GM12878 (cell line): ENCODE data around the gene SLCO3A1. TPM values are rescaled to one million over a fixed set of nuclear protein-coding genes. Genes with fewer than 3 reads are reported as not detected.

Experiments
- ATAC-seq: fragments of 200-7000 bp; cut with Tn5 transposase; 3 replicates; pipeline ENCODE4 v1.9.1; 2020; ENCODE audit warnings: mild to moderate bottlenecking, moderate library complexity
- BruUV-seq: library from RNA; stranded (reverse); fragments of 400-500 nt; replicated peaks from 2 replicates; lab custom pipeline; 2021; lab: Mats Ljungman, UMichigan
- CTCF ChIA-PET: fragments of 300-600 bp; sonication (Branson Sonifier 250); formaldehyde crosslinking; extraction: SDS; loops from one replicate; lab custom pipeline; 2021; ENCODE audit warnings: inconsistent platforms; lab: Yijun Ruan, JAX
- POLR2A ChIA-PET: fragments of 350-600 bp; formaldehyde crosslinking; extraction: SDS; loops from one replicate; lab custom pipeline; 2021; ENCODE audit warnings: inconsistent platforms; lab: Charles Lee
- RAD21 ChIA-PET: fragments of 300-600 bp; sonication (Branson Sonifier 250); formaldehyde crosslinking; loops from one replicate; lab custom pipeline; 2023; ENCODE audit warnings: antibody characterized with exemption; ENCODE audit not compliant: unreplicated experiment; lab: Charles Lee
- SMC1A ChIA-PET: fragments of 300-600 bp; sonication (Branson Sonifier 250); formaldehyde crosslinking; loops from one replicate; lab custom pipeline; 2023; ENCODE audit not compliant: unreplicated experiment, uncharacterized antibody; lab: Charles Lee
- DNase-seq: peaks from one replicate; pipeline ENCODE4 v3.0.0-alpha.2; 2011; ENCODE audit warnings: low read depth, low spot score
- FAIRE-seq: peaks from 3 replicates; lab custom pipeline; 2011; peaks lifted over from hg19 to GRCh38; lab: Jason Lieb, UNC
- H2AFZ ChIP-seq: 2 replicates; pipeline ENCODE4 v1.6.0; 2011; ENCODE audit warnings: low read depth, low read length, control low read depth; ENCODE audit not compliant: control insufficient read depth
- H3K27ac ChIP-seq: 2 replicates; pipeline ENCODE4 v1.5.1; 2011; ENCODE audit warnings: control low read depth; ENCODE audit not compliant: control insufficient read depth, insufficient read depth
- H3K27me3 ChIP-seq, 2 experiments: replicated peaks in 1 of 2; 2 replicates each; pipeline versions ENCODE4 v1.6.0 to v1.6.1; 2011; ENCODE audit warnings: low read length in 1 of 2; ENCODE audit not compliant: control insufficient read depth in 2 of 2, insufficient read depth in 2 of 2
- H3K36me3 ChIP-seq, 2 experiments: 2 replicates each; pipeline ENCODE4 v1.5.1; 2011; ENCODE audit warnings: low read length in 1 of 2; ENCODE audit not compliant: control insufficient read depth in 2 of 2, insufficient read depth in 2 of 2
- H3K4me1 ChIP-seq: 2 replicates; pipeline ENCODE4 v1.6.1; 2011; ENCODE audit warnings: mild to moderate bottlenecking, low read length, moderate library complexity, mixed read lengths; ENCODE audit not compliant: control insufficient read depth, insufficient read depth
- H3K4me2 ChIP-seq: 2 replicates; pipeline ENCODE4 v1.6.0; 2011; ENCODE audit warnings: control low read depth; ENCODE audit not compliant: control insufficient read depth, insufficient read depth
- H3K4me3 ChIP-seq: fragments of 200-600 bp; sonication (generic); 2 replicates; pipeline ENCODE4 v1.5.1; 2016
- H3K79me2 ChIP-seq: 2 replicates; pipeline ENCODE4 v1.6.0; 2011; ENCODE audit warnings: low read length; ENCODE audit not compliant: control insufficient read depth, insufficient read depth
- H3K9ac ChIP-seq: 2 replicates; pipeline ENCODE4 v1.8.0; 2011; ENCODE audit warnings: low read length, control low read depth, mixed read lengths; ENCODE audit not compliant: control insufficient read depth, insufficient read depth
- H3K9me3 ChIP-seq: replicated peaks from 3 replicates; pipeline ENCODE4 v1.5.1; 2011; ENCODE audit warnings: mild to moderate bottlenecking, low read length; ENCODE audit not compliant: control insufficient read depth, insufficient read depth
- H4K20me1 ChIP-seq: 2 replicates; pipeline ENCODE4 v1.6.0; 2011; ENCODE audit not compliant: control insufficient read depth, insufficient read depth
- BACH1 ChIP-seq: fragments of 450-650 bp; IDR thresholded peaks from 2 replicates; pipeline ENCODE4 v1.6.1; 2017; ENCODE audit warnings: mild to moderate bottlenecking, borderline replicate concordance
- CHD2 ChIP-seq: IDR thresholded peaks from 2 replicates; pipeline ENCODE4 v1.6.1; 2011; ENCODE audit warnings: low read depth, low read length, improper control_type of control experiment, borderline replicate concordance
- EP300 ChIP-seq, 2 experiments: fragments of 150-350 bp in 1 of 2; IDR thresholded peaks; 2 replicates each; pipeline ENCODE4 v1.6.1; 2011 to 2012; ENCODE audit warnings: low read depth in 2 of 2, low read length in 2 of 2, borderline replicate concordance in 1 of 2, improper control_type of control experiment in 1 of 2, inconsistent platforms in 1 of 2; ENCODE audit not compliant: control insufficient read depth in 1 of 2
- KDM1A ChIP-seq: fragments of 200-600 bp; sonication (generic); IDR thresholded peaks from 2 replicates; pipeline ENCODE4 v1.6.1; 2016; ENCODE audit warnings: borderline replicate concordance
- MYC ChIP-seq: IDR thresholded peaks from 2 replicates; pipeline ENCODE4 v1.6.1; 2011; ENCODE audit warnings: mild to moderate bottlenecking, low read length, moderate library complexity, inconsistent platforms; ENCODE audit not compliant: insufficient read depth, insufficient replicate concordance, insufficient read length, severe bottlenecking
- NBN ChIP-seq: fragments of 450-650 bp; IDR thresholded peaks from 2 replicates; pipeline ENCODE4 v1.6.1; 2016
- POU2F2 ChIP-seq: IDR thresholded peaks from 3 replicates; pipeline ENCODE4 v1.6.1; 2011; ENCODE audit warnings: low read depth, mild to moderate bottlenecking, low read length, borderline replicate concordance
- RFX5 ChIP-seq: IDR thresholded peaks from 2 replicates; pipeline ENCODE4 v1.6.1; 2011; ENCODE audit warnings: low read depth, low read length, improper control_type of control experiment
- SREBF2 ChIP-seq: IDR thresholded peaks from 2 replicates; pipeline ENCODE4 v1.6.1; 2012; ENCODE audit warnings: mild to moderate bottlenecking, low read length
- STAT3 ChIP-seq: IDR thresholded peaks from 2 replicates; pipeline ENCODE4 v1.6.1; 2011; ENCODE audit warnings: low read depth, low read length, improper control_type of control experiment
- ZNF384 ChIP-seq: IDR thresholded peaks from 2 replicates; pipeline ENCODE4 v1.6.1; 2012; ENCODE audit warnings: low read depth, mild to moderate bottlenecking, low read length, improper control_type of control experiment, borderline replicate concordance
- WGBS: methylation state at CpG from one replicate; pipeline ENCODE4 v1.1.6; 2016; ENCODE audit warnings: low lambda C conversion rate; ENCODE audit not compliant: insufficient replicate concordance, insufficient coverage; ENCODE audit errors: missing lambda C conversion rate; 5-methylcytosine and 5-hydroxymethylcytosine counted together
- in situ Hi-C: fragments of 300-500 bp; cut with MboI; formaldehyde crosslinking; loops from 9 replicates; pipeline ENCODE4 v1.14.3; 2018; ENCODE audit warnings: mixed read lengths
- intact Hi-C: fragments of 100-400 bp; cut with micrococcal nuclease; formaldehyde crosslinking; loops from one replicate; pipeline ENCODE4 v1.14.2; 2022; ENCODE audit not compliant: unreplicated experiment
- polyA plus RNA-seq, 11 experiments: library from polyadenylated mRNA; depleted of rRNA in 4 of 11; unstranded in 6 of 11; stranded (reverse) in 5 of 11; fragments of >200 nt; fragmentation: Nextera tagmentation in 4 of 11; fragmentation: Illumina TruSeq in 1 of 11; extraction: Ambion mirVana in 4 of 11; extraction: Trizol in 1 of 11; gene quantifications; 1 replicate in 1 of 11; 2 replicates in 10 of 11; pipeline versions ENCODE4 v1.2.1 to v1.2.3, GENCODE V29; 2011 to 2016; ENCODE audit warnings: inconsistent platforms in 2 of 11, missing spikeins in 2 of 11, low read depth in 1 of 11
- total RNA-seq, 4 experiments: library from RNA; depleted of rRNA in 3 of 4; stranded (reverse); fragments of >200 nt in 3 of 4; fragmentation: Illumina TruSeq in 1 of 4; extraction: Trizol in 1 of 4; gene quantifications; 2 replicates each; pipeline versions ENCODE4 v1.2.1 to v1.2.3, GENCODE V29; 2013 to 2021
- TF ChIP-seq, protein P1 (sequence below): fragments of 450-650 bp; conservative IDR thresholded peaks from 2 replicates; pipeline ENCODE4 v1.6.1; 2017; ENCODE audit warnings: mild to moderate bottlenecking, moderate library complexity

SLCO3A1 gene
- total and polyA plus RNA-seq, 10 of the 15 experiments (the other 5 are each of a cell fraction or from before 2014, with no cell fraction given), result 0.05 to 5.9 (median 0.31) TPM

DNA sequence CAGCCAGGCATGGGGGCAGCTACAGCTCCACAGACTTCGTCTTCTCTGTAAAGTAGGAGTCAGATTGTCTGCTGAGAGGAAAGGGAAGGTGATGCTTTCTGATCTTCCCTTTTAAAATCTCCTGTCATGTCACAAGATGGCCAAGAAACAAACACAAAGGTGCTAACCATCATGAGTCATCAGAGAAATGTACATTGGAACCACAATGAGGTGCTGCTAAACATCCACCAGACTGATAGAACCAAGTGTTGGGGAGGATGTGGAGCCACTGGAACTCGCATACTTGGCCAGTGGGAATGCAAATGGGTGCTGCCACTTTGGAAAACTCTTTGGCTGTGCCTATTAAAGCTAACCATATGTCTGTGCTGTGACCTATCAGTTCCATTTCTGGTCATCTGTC is 268.8 kb downstream of the SLCO3A1 start (continued):
- TF ChIP-seq CHD2 (no peak), SREBF2 (no peak), NBN (no peak), STAT3 (no peak)
- TF ChIP-seq, protein P1, sequence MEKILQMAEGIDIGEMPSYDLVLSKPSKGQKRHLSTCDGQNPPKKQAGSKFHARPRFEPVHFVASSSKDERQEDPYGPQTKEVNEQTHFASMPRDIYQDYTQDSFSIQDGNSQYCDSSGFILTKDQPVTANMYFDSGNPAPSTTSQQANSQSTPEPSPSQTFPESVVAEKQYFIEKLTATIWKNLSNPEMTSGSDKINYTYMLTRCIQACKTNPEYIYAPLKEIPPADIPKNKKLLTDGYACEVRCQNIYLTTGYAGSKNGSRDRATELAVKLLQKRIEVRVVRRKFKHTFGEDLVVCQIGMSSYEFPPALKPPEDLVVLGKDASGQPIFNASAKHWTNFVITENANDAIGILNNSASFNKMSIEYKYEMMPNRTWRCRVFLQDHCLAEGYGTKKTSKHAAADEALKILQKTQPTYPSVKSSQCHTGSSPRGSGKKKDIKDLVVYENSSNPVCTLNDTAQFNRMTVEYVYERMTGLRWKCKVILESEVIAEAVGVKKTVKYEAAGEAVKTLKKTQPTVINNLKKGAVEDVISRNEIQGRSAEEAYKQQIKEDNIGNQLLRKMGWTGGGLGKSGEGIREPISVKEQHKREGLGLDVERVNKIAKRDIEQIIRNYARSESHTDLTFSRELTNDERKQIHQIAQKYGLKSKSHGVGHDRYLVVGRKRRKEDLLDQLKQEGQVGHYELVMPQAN, result no peak

DNA sequence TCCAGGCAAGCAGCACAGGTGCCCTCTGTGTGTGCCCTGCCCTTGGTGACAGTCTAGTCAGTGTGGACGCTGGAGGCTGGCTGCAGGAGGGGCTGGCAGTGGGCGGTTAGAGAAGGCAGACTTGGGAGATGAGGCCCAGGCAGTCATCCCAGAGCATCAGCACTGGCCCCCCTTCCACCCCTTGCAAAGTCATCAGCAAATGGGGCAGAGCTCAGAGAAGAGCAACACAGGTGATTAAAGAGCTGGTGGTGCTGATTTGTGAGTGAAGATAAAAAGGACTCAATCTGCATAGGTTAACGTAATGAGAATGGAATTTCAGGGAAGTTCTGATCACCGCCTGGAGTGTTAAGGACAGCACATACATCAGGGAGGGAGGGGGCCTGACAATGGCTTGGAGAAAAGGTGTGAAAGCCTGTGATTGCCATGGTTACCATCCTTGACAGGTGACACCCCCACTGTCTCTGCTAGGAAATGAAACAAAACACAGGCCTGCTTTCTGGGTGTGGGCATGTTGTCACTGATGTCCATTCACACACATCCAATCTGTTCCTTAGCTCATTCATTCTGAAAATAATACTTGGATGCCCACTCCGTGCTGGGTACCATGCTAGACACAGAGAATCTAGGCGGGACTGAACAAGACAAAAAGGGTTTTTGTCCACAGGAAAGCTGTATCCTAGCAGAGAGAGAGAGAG is 270.6 kb downstream of the SLCO3A1 start:
- no peak overlapping the region for H2AFZ ChIP-seq
- 32% methylated on average over 6 of the region's 6 CpGs for WGBS
- in situ Hi-C loops, result no loop called here
- no peaks in the 10 kb centered on the region for H3K4me1 ChIP-seq
- no TSS peak for BruUV-seq
- FAIRE-seq (no peak), ATAC-seq (no peak), DNase-seq (no peak)
- TF ChIP-seq RFX5 (no peak), POU2F2 (no peak), EP300 (IDR thresholded peaks at IDR 0.05; ENCODE audit: borderline replicate concordance in 1 of 2, control insufficient read depth in 1 of 2, low read depth in 2 of 2, low read length in 2 of 2) (no peak), NBN (no peak), MYC (no peak), KDM1A (no peak), ZNF384 (no peak), BACH1 (no peak)
- ChIA-PET SMC1A (no interaction called here), CTCF (no interaction called here), RAD21 (no interaction called here), POLR2A (no interaction called here)
- H3K9me3 ChIP-seq, result no peaks in the 10 kb centered on the region; the same call in 2 of the 3 replicates
- no peak overlapping the region for H3K4me2 ChIP-seq
- H3K79me2 ChIP-seq, result no peaks in the 10 kb centered on the region
- H3K9ac ChIP-seq, result no peak overlapping the region
- intact Hi-C loops, result no loop called here
- H3K27me3 ChIP-seq, result no peaks in the 10 kb centered on the region; a peak in 1 of 4 replicates
- H3K36me3 ChIP-seq, result peaks cover 0 to 1% of the 10 kb centered on the region in 2 experiments; a peak in 2 of 4 replicates
- H4K20me1 ChIP-seq, result no peaks in the 10 kb centered on the region
- no peak overlapping the region for H3K27ac ChIP-seq
- H3K4me3 ChIP-seq, result no peak overlapping the region
